HepG2 (cell line): Measurements from ENCODE around the gene KCTD1. TPM values are rescaled to one million over a fixed set of nuclear protein-coding genes. Genes with fewer than 3 reads are reported as not detected.

Source experiments
- ATAC-seq: fragments of 200-7000 bp; cut with Tn5 transposase; 3 replicates; pipeline ENCODE4 v1.9.1; 2020; ENCODE audit warnings: mild to moderate bottlenecking, moderate library complexity
- BruUV-seq: library from RNA; stranded (reverse); fragments of 400-500 nt; replicated peaks from 2 replicates; lab custom pipeline; 2021; lab: Mats Ljungman, UMichigan
- CTCF ChIA-PET: fragments of 300-600 bp; formaldehyde crosslinking; extraction: SDS; loops from one replicate; lab custom pipeline; 2021; ENCODE audit warnings: low total read pairs, inconsistent platforms, low intra/inter-chr PET ratio; lab: Yijun Ruan, JAX
- POLR2A ChIA-PET: fragments of 350-600 bp; sonication (Branson Sonifier 250); formaldehyde crosslinking; loops from one replicate; lab custom pipeline; 2020; ENCODE audit warnings: antibody characterized with exemption, inconsistent platforms; lab: Yijun Ruan, JAX
- DNase-seq: peaks from one replicate; pipeline ENCODE4 v3.0.0-alpha.2; 2015; ENCODE audit warnings: low spot score
- FAIRE-seq: peaks from 3 replicates; lab custom pipeline; 2011; peaks lifted over from hg19 to GRCh38; lab: Jason Lieb, UNC
- H2AFZ ChIP-seq: one replicate; pipeline ENCODE4 v1.6.1; 2011; ENCODE audit warnings: low read length, inconsistent platforms
- H3K27ac ChIP-seq: fragments of 300-600 bp; 3 replicates; pipeline ENCODE4 v1.8.0; 2011; ENCODE audit warnings: mixed run types, mild to moderate bottlenecking, mixed read lengths, low read length, inconsistent platforms; ENCODE audit not compliant: insufficient read depth; ENCODE audit errors: extremely low read length
- H3K27me3 ChIP-seq, 2 experiments: fragments of 200-600 bp in 1 of 2; 2 replicates in 1 of 2; 3 replicates in 1 of 2; pipeline versions ENCODE4 v1.6.0 to v1.8.0; 2011; ENCODE audit warnings: low read length in 2 of 2, mild to moderate bottlenecking in 2 of 2, moderate library complexity in 2 of 2, inconsistent platforms in 1 of 2; ENCODE audit not compliant: insufficient read depth in 2 of 2, control insufficient read depth in 1 of 2
- H3K36me3 ChIP-seq, 2 experiments: fragments of 200-600 bp in 1 of 2; replicated peaks in 1 of 2; 2 replicates in 1 of 2; 3 replicates in 1 of 2; pipeline versions ENCODE4 v1.5.1 to v1.8.0; 2011; ENCODE audit warnings: low read length in 2 of 2, inconsistent platforms in 1 of 2; ENCODE audit not compliant: insufficient read depth in 2 of 2, control insufficient read depth in 1 of 2
- H3K4me1 ChIP-seq: 2 replicates; pipeline ENCODE4 v1.5.1; 2012; ENCODE audit warnings: low read length, inconsistent platforms; ENCODE audit not compliant: insufficient read depth
- H3K4me2 ChIP-seq: 2 replicates; pipeline ENCODE4 v1.6.0; 2011; ENCODE audit warnings: low read depth, low read length, inconsistent platforms
- H3K4me3 ChIP-seq, 3 experiments: fragments of 200-600 bp in 1 of 3; sonication (generic), shearing (Covaris generic) in 1 of 3; replicated peaks in 1 of 3; 2 replicates each; pipeline ENCODE4 v1.5.1; 2011 to 2016; ENCODE audit warnings: low read length in 3 of 3, inconsistent platforms in 2 of 3, low read depth in 2 of 3, mild to moderate bottlenecking in 2 of 3, control low read depth in 1 of 3, mixed read lengths in 1 of 3; ENCODE audit not compliant: insufficient read depth in 1 of 3
- H3K79me2 ChIP-seq: one replicate; pipeline ENCODE4 v1.6.1; 2011; ENCODE audit warnings: low read length, inconsistent platforms; ENCODE audit not compliant: insufficient read depth
- H3K9ac ChIP-seq: 2 replicates; pipeline ENCODE4 v1.6.0; 2011; ENCODE audit warnings: mild to moderate bottlenecking, low read depth, low read length, inconsistent platforms; ENCODE audit not compliant: insufficient read depth
- H3K9me3 ChIP-seq: 2 replicates; pipeline ENCODE4 v1.5.1; 2012; ENCODE audit warnings: mild to moderate bottlenecking, low read length
- H4K20me1 ChIP-seq: 2 replicates; pipeline ENCODE4 v1.6.0; 2011; ENCODE audit warnings: inconsistent platforms, mild to moderate bottlenecking, low read length, moderate library complexity; ENCODE audit not compliant: insufficient read depth
- AKNA ChIP-seq: sonication (generic); formaldehyde crosslinking; IDR thresholded peaks from 2 replicates; pipeline ENCODE4 v1.4.0; 2020; ENCODE audit warnings: missing genetic modification reagents, borderline replicate concordance
- EED ChIP-seq: sonication (generic); formaldehyde crosslinking; IDR thresholded peaks from 2 replicates; pipeline ENCODE4 v1.5.0; 2020; ENCODE audit warnings: mild to moderate bottlenecking, missing genetic modification reagents
- FOSL2 ChIP-seq: sonication (generic); formaldehyde crosslinking; IDR thresholded peaks from 2 replicates; pipeline ENCODE4 v1.4.0; 2020; ENCODE audit warnings: missing genetic modification reagents
- KAT2B ChIP-seq: fragments of 150-350 bp; IDR thresholded peaks from 2 replicates; pipeline ENCODE4 v1.6.1; 2014; ENCODE audit warnings: low read depth, low read length, borderline replicate concordance
- MTA1 ChIP-seq: sonication (generic); formaldehyde crosslinking; IDR thresholded peaks from 2 replicates; pipeline ENCODE4 v1.4.0; 2020; ENCODE audit warnings: missing genetic modification reagents, mild to moderate bottlenecking, borderline replicate concordance
- SIX4 ChIP-seq: sonication (generic); formaldehyde crosslinking; IDR thresholded peaks from 2 replicates; pipeline ENCODE4 v1.4.0; 2020; ENCODE audit warnings: missing genetic modification reagents
- SMAD3 ChIP-seq: sonication (generic); formaldehyde crosslinking; IDR thresholded peaks from 2 replicates; pipeline ENCODE4 v1.4.0; 2020; ENCODE audit warnings: missing genetic modification reagents
- USF2 ChIP-seq, 2 experiments: sonication (generic) in 1 of 2; formaldehyde crosslinking in 1 of 2; IDR thresholded peaks; 2 replicates each; pipeline versions ENCODE4 v1.5.1 to v1.6.1; 2011 to 2020; ENCODE audit warnings: borderline replicate concordance in 1 of 2, low read depth in 1 of 2, low read length in 1 of 2, mild to moderate bottlenecking in 1 of 2, missing genetic modification reagents in 1 of 2, moderate library complexity in 1 of 2
- ZBTB21 ChIP-seq: sonication (generic); formaldehyde crosslinking; IDR thresholded peaks from 2 replicates; pipeline ENCODE4 v1.4.0; 2020; ENCODE audit warnings: missing genetic modification reagents
- ZNF10 ChIP-seq: sonication (generic); formaldehyde crosslinking; IDR thresholded peaks from 2 replicates; pipeline ENCODE4 v1.4.0; 2020; ENCODE audit warnings: mild to moderate bottlenecking, low read depth, missing genetic modification reagents, borderline replicate concordance
- ZNF274 ChIP-seq: sonication (generic); formaldehyde crosslinking; IDR thresholded peaks from 2 replicates; pipeline ENCODE4 v1.5.1; 2020; ENCODE audit warnings: mild to moderate bottlenecking, missing genetic modification reagents
- ZNF329 ChIP-seq: sonication (generic); formaldehyde crosslinking; IDR thresholded peaks from 2 replicates; pipeline ENCODE4 v1.9.0; 2021; ENCODE audit warnings: low read depth, mild to moderate bottlenecking, missing genetic modification reagents
- ZNF362 ChIP-seq: sonication (generic); formaldehyde crosslinking; IDR thresholded peaks from 2 replicates; pipeline ENCODE4 v1.4.0; 2020; ENCODE audit warnings: missing genetic modification reagents, mild to moderate bottlenecking, borderline replicate concordance
- ZNF546 ChIP-seq: sonication (generic); formaldehyde crosslinking; conservative IDR thresholded peaks from 2 replicates; pipeline ENCODE4 v1.8.1; 2023; ENCODE audit warnings: mild to moderate bottlenecking, missing genetic modification reagents
- ZNF597 ChIP-seq: sonication (generic); formaldehyde crosslinking; IDR thresholded peaks from 2 replicates; pipeline ENCODE4 v1.5.0; 2020; ENCODE audit warnings: missing genetic modification reagents
- ZNF850 ChIP-seq: sonication (generic); formaldehyde crosslinking; conservative IDR thresholded peaks from 2 replicates; pipeline ENCODE4 v1.9.0; 2021; ENCODE audit warnings: mild to moderate bottlenecking, missing genetic modification reagents
- WGBS: methylation state at CpG from one replicate; pipeline ENCODE4 v1.1.6; 2017; ENCODE audit warnings: low lambda C conversion rate; 5-methylcytosine and 5-hydroxymethylcytosine counted together
- in situ Hi-C: cut with HindIII; loops from 2 replicates; pipeline ENCODE4 v1.10.0; 2017; ENCODE audit warnings: low pct_unique_long_range_greater_than_20kb; ENCODE audit not compliant: extremely low pct_ligation_motif_present
- intact Hi-C: fragments of 100-400 bp; cut with micrococcal nuclease; formaldehyde crosslinking; loops from one replicate; pipeline ENCODE4 v1.10.0; 2022; ENCODE audit not compliant: unreplicated experiment
- polyA plus RNA-seq, 8 experiments: library from polyadenylated mRNA; depleted of rRNA in 3 of 8; stranded (reverse) in 7 of 8; unstranded in 1 of 8; fragments of >200 nt; fragmentation: Illumina TruSeq in 4 of 8; extraction: Trizol in 4 of 8; gene quantifications; 2 replicates each; pipeline versions ENCODE4 v1.2.1 to v1.2.3, GENCODE V29; 2011 to 2016; ENCODE audit warnings: low read depth in 4 of 8, missing spikeins in 1 of 8, mixed read lengths in 1 of 8; ENCODE audit not compliant: insufficient read depth in 1 of 8
- total RNA-seq, 5 experiments: library from RNA; depleted of rRNA; stranded (reverse); fragments of >200 nt; fragmentation: Illumina TruSeq; extraction: Trizol; gene quantifications; 2 replicates each; pipeline ENCODE4 v1.2.3, GENCODE V29; 2016; ENCODE audit warnings: low read depth in 1 of 5

KCTD1 gene
- total and polyA plus RNA-seq, 2 of the 13 experiments (the other 11 are each of a cell fraction or from before 2014, with no cell fraction given) = 2.7 to 6.8 TPM

- Histone ChIP-seq H3K4me2 (no peak overlapping the region), H3K27ac (no peak overlapping the region), H3K36me3 (no peaks in the 10 kb centered on the region; a peak in 1 of 5 replicates), H4K20me1 (no peaks in the 10 kb centered on the region), H3K79me2 (no peaks in the 10 kb centered on the region), H2AFZ (no peak overlapping the region), H3K4me1 (peaks cover 8% of the 10 kb centered on the region; the same call in 1 of the 2 replicates), H3K9ac (no peak overlapping the region), H3K27me3 (no peaks in the 10 kb centered on the region), H3K4me3 (no peak overlapping the region), H3K9me3 (no peaks in the 10 kb centered on the region)
- ChIA-PET CTCF (no interaction called here), POLR2A (no interaction called here)
- ATAC-seq = no peak
- intact Hi-C loops = no loop called here
- 100% methylated on average over 1 of the region's 1 CpG for WGBS
- no peak for FAIRE-seq
- in situ Hi-C loops = loop anchor here (25.0 kb wide), 1 partner anchor 99 kb away; no protein-coding TSS in a partner anchor
- TF ChIP-seq ZNF362 (CRISPR knock-in tag) (no peak), AKNA (CRISPR knock-in tag) (no peak), SIX4 (CRISPR knock-in tag) (no peak), FOSL2 (no peak), USF2 (IDR thresholded peaks at IDR 0.05; ENCODE audit: low read depth, low read length) (no peak), USF2 (CRISPR knock-in tag; IDR thresholded peaks at IDR 0.05; ENCODE audit: borderline replicate concordance) (no peak), ZNF329 (CRISPR knock-in tag) (no peak), ZBTB21 (no peak), SMAD3 (CRISPR knock-in tag) (no peak), ZNF546 (no peak), EED (CRISPR knock-in tag) (no peak), ZNF274 (no peak), MTA1 (CRISPR knock-in tag) (no peak), ZNF597 (no peak), KAT2B (no peak), ZNF10 (no peak), ZNF850 (no peak)
- BruUV-seq = no TSS peak
- no peak for DNase-seq
These were observed 12.3 kb downstream of the KCTD1 start for GRCh38 chr18:26536032-26536431.
